ENCODE results near the gene ZNRF3. TPM values are rescaled to one million over a fixed set of nuclear protein-coding genes. Genes with fewer than 3 reads are reported as not detected.
A peak's percentile ranks its signal among the peaks of the same experiment; 100 is the strongest.

ZNRF3 gene
- total RNA-seq, 1 donor from 2014 or later: 18.5 TPM

GRCh38 chr22:28923826-28924732 lies 40.7 kb downstream of the ZNRF3 start:
- Mint-ChIP-seq H3K4me1 (peaks cover 72% of the 10 kb centered on the region), H3K27ac (ENCODE audit: unreplicated experiment) (peak overlapping the region; percentile 94), H3K9me3 (no peaks in the 10 kb centered on the region), H3K36me3 (ENCODE audit: low read depth) (no peaks in the 10 kb centered on the region), H3K4me3 (peak overlapping the region; percentile 50), H3K27me3 (ENCODE audit: low read depth) (no peaks in the 10 kb centered on the region)
- TF ChIP-seq CTCF (conservative IDR thresholded peaks at IDR 0.05): no peak
- DNase-seq (ENCODE audit: low read depth, low spot score): peak; percentile 37

- H3K36me3 Mint-ChIP-seq (ENCODE audit: low read depth): no peaks in the 10 kb centered on the region
- no peak for DNase-seq (ENCODE audit: low read depth, low spot score)
- no peak for TF ChIP-seq CTCF (conservative IDR thresholded peaks at IDR 0.05)
- no peak overlapping the region for H3K27ac Mint-ChIP-seq (ENCODE audit: unreplicated experiment)
- H3K27me3 Mint-ChIP-seq (ENCODE audit: low read depth): no peaks in the 10 kb centered on the region
- no peaks in the 10 kb centered on the region for H3K9me3 Mint-ChIP-seq
- peak overlapping the region; percentile 14 for H3K4me3 Mint-ChIP-seq
- H3K4me1 Mint-ChIP-seq: peaks cover 74% of the 10 kb centered on the region
Measured at GRCh38 chr22:28925916-28926315, 42.5 kb downstream of the ZNRF3 start.

- H3K4me3 Mint-ChIP-seq: no peak overlapping the region
- H3K27ac Mint-ChIP-seq (ENCODE audit: unreplicated experiment): peak overlapping the region; percentile 7
- H3K4me1 Mint-ChIP-seq: peaks cover 70% of the 10 kb centered on the region
- H3K36me3 Mint-ChIP-seq (ENCODE audit: low read depth): no peaks in the 10 kb centered on the region
- no peaks in the 10 kb centered on the region for H3K9me3 Mint-ChIP-seq
- TF ChIP-seq CTCF (conservative IDR thresholded peaks at IDR 0.05): no peak
- H3K27me3 Mint-ChIP-seq (ENCODE audit: low read depth): no peaks in the 10 kb centered on the region
- DNase-seq (ENCODE audit: low read depth, low spot score): no peak
Measured at GRCh38 chr22:28927630-28928029, 44.3 kb downstream of the ZNRF3 start.

- Mint-ChIP-seq H3K4me3 (no peak overlapping the region), H3K4me1 (peaks cover 70% of the 10 kb centered on the region)
Measured at GRCh38 chr22:28929197-28929596, 45.8 kb downstream of the ZNRF3 start.

GRCh38 chr22:28930357-28931007 lies 47.1 kb downstream of the ZNRF3 start:
- peaks cover 71% of the 10 kb centered on the region for H3K4me1 Mint-ChIP-seq
- H3K9me3 Mint-ChIP-seq: no peaks in the 10 kb centered on the region
- H3K27ac Mint-ChIP-seq (ENCODE audit: unreplicated experiment): no peak overlapping the region
- H3K27me3 Mint-ChIP-seq (ENCODE audit: low read depth): no peaks in the 10 kb centered on the region
- no peak overlapping the region for H3K4me3 Mint-ChIP-seq
- H3K36me3 Mint-ChIP-seq (ENCODE audit: low read depth): no peaks in the 10 kb centered on the region
- TF ChIP-seq CTCF (conservative IDR thresholded peaks at IDR 0.05): no peak
- no peak for DNase-seq (ENCODE audit: low read depth, low spot score)

More at GRCh38 chr22:28929197-28929596, 45.8 kb downstream of the ZNRF3 start:
- no peaks in the 10 kb centered on the region for H3K9me3 Mint-ChIP-seq
- TF ChIP-seq CTCF (conservative IDR thresholded peaks at IDR 0.05): no peak
- peak overlapping the region; percentile 51 for H3K27ac Mint-ChIP-seq (ENCODE audit: unreplicated experiment)
- no peak for DNase-seq (ENCODE audit: low read depth, low spot score)
- H3K27me3 Mint-ChIP-seq (ENCODE audit: low read depth): no peaks in the 10 kb centered on the region
- no peaks in the 10 kb centered on the region for H3K36me3 Mint-ChIP-seq (ENCODE audit: low read depth)

Data from neural crest cell (in vitro differentiated cells).